Peyer's patch (tissue), 4 donors: ENCODE results near the gene HACD2. TPM values are rescaled to one million over a fixed set of nuclear protein-coding genes. Genes with fewer than 3 reads are reported as not detected.

Experiments
- DNase-seq, 3 donors: peaks; one replicate each; pipeline ENCODE4 v3.0.0-alpha.2; 2017 to 2019
- H3K27ac ChIP-seq, 4 donors: fragments of 200-600 bp; sonication (generic); one replicate each; pipeline ENCODE4 v1.5.1; 2016 to 2019
- H3K27me3 ChIP-seq, 2 donors: fragments of 200-600 bp; sonication (generic); one replicate each; pipeline ENCODE4 v1.5.1; 2019
- H3K36me3 ChIP-seq, 3 donors: fragments of 200-600 bp; sonication (generic); one replicate each; pipeline ENCODE4 v1.5.1; 2016 to 2019
- H3K4me1 ChIP-seq, 4 donors: fragments of 200-600 bp; sonication (generic); one replicate each; pipeline ENCODE4 v1.5.1; 2016 to 2019
- H3K4me3 ChIP-seq, 4 donors: fragments of 200-600 bp; sonication (generic); 1 replicate in 3 of 4; 2 replicates in 1 of 4; pipeline ENCODE4 v1.5.1; 2016 to 2019; ENCODE audit warnings: mild to moderate bottlenecking in 1 of 4
- H3K9me3 ChIP-seq, 4 donors: fragments of 200-600 bp; sonication (generic); one replicate each; pipeline ENCODE4 v1.5.1; 2016 to 2019; ENCODE audit warnings: mild to moderate bottlenecking in 1 of 4
- POLR2A ChIP-seq, 2 donors: fragments of 450-650 bp; IDR thresholded peaks; one replicate each; pipeline ENCODE4 v1.5.1; 2017; ENCODE audit warnings: antibody characterized with exemption in 2 of 2, mild to moderate bottlenecking in 2 of 2, moderate library complexity in 2 of 2
- total RNA-seq, 4 donors: library from RNA; depleted of rRNA; stranded (reverse); fragments of >200 nt; gene quantifications; one replicate each; pipeline ENCODE4 v1.1.0, GENCODE V29; 2016
- TF ChIP-seq, protein P1 (sequence below), 6 experiments: fragments of 450-650 bp in 4 of 6; fragments of 200-600 bp in 2 of 6; sonication (generic) in 1 of 6; IDR thresholded peaks; one replicate each; pipeline ENCODE4 v1.5.1; 2017 to 2019; ENCODE audit warnings: antibody characterized with exemption in 6 of 6, mild to moderate bottlenecking in 3 of 6, moderate library complexity in 1 of 6

HACD2 gene
- total RNA-seq, 4 donors from 2014 or later = 19.8 to 53.6 (median 27.6) TPM

GRCh38 chr3:123552095-123552714 is 32.6 kb downstream of the HACD2 start:
- no peak for DNase-seq
- Histone ChIP-seq H3K4me3 (no peak overlapping the region), H3K36me3 (peaks cover 0 to 17% (median 0%) of the 10 kb centered on the region in 3 donors), H3K27ac (no peak overlapping the region), H3K9me3 (no peaks in the 10 kb centered on the region), H3K27me3 (no peaks in the 10 kb centered on the region), H3K4me1 (no peaks in the 10 kb centered on the region)
- TF ChIP-seq, protein P1, sequence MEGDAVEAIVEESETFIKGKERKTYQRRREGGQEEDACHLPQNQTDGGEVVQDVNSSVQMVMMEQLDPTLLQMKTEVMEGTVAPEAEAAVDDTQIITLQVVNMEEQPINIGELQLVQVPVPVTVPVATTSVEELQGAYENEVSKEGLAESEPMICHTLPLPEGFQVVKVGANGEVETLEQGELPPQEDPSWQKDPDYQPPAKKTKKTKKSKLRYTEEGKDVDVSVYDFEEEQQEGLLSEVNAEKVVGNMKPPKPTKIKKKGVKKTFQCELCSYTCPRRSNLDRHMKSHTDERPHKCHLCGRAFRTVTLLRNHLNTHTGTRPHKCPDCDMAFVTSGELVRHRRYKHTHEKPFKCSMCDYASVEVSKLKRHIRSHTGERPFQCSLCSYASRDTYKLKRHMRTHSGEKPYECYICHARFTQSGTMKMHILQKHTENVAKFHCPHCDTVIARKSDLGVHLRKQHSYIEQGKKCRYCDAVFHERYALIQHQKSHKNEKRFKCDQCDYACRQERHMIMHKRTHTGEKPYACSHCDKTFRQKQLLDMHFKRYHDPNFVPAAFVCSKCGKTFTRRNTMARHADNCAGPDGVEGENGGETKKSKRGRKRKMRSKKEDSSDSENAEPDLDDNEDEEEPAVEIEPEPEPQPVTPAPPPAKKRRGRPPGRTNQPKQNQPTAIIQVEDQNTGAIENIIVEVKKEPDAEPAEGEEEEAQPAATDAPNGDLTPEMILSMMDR (IDR thresholded peaks at IDR 0.05) = peak in 4 of 6 experiments; percentile 23 to 41 (median 35)
- no peak for TF ChIP-seq POLR2A (IDR thresholded peaks at IDR 0.05)

DNA sequence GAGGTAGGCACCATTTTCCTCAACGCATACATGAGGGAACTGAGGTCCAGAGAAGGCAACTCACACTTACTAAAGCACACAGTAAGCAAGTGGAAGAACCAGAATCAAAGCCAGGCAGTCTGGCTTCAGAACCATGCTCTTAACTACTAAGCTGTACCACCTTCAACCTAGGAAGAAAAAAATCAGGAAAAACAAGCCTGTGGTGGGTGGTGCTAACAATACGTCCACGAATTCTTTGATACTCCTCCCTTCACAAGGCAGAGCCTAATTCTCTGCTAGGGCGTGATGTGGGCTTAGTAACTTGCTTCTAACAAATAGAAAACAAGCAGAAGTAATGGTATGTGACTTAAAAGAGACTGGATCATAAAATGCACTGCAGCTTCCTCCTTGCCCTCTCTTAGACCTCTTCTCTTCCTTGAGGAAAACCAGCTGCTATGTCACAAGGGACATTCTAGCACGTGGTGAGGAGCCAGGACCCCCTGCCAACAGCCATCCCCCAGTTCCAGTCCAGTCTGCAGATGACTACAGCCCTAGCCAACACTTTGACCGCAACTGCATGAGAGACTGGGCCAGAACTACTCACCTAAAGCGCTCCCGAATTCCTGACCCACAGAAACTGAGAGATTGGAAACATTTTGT is 36.9 kb downstream of the HACD2 start:
- no peaks in the 10 kb centered on the region for H3K4me1 ChIP-seq
- H3K27ac ChIP-seq = no peak overlapping the region
- DNase-seq = no peak
- no peaks in the 10 kb centered on the region for H3K27me3 ChIP-seq
- no peaks in the 10 kb centered on the region for H3K9me3 ChIP-seq
- H3K4me3 ChIP-seq = no peak overlapping the region
- TF ChIP-seq, protein P1 (IDR thresholded peaks at IDR 0.05) = no peak
- no peak for TF ChIP-seq POLR2A (IDR thresholded peaks at IDR 0.05)
- H3K36me3 ChIP-seq = peaks cover 0 to 17% (median 0%) of the 10 kb centered on the region in 3 donors

- no peak overlapping the region for H3K27ac ChIP-seq
- TF ChIP-seq POLR2A (IDR thresholded peaks at IDR 0.05) = no peak
- TF ChIP-seq, protein P1 (IDR thresholded peaks at IDR 0.05) = no peak
- H3K9me3 ChIP-seq = no peaks in the 10 kb centered on the region
- no peaks in the 10 kb centered on the region for H3K27me3 ChIP-seq
- DNase-seq = no peak
- peaks cover 0 to 15% (median 0%) of the 10 kb centered on the region in 3 donors for H3K36me3 ChIP-seq
- H3K4me3 ChIP-seq = no peak overlapping the region
- H3K4me1 ChIP-seq = no peaks in the 10 kb centered on the region
Observed at GRCh38 chr3:123546133-123546755, 38.6 kb downstream of the HACD2 start.

GRCh38 chr3:123543950-123544349 is 40.9 kb downstream of the HACD2 start:
- H3K36me3 ChIP-seq = no peaks in the 10 kb centered on the region
- TF ChIP-seq POLR2A (IDR thresholded peaks at IDR 0.05) = no peak
- TF ChIP-seq, protein P1 (IDR thresholded peaks at IDR 0.05) = no peak
- no peaks in the 10 kb centered on the region for H3K4me1 ChIP-seq

GRCh38 chr3:123540285-123540684 is 44.6 kb downstream of the HACD2 start:
- DNase-seq = no peak
- Histone ChIP-seq H3K4me1 (no peaks in the 10 kb centered on the region), H3K4me3 (no peak overlapping the region), H3K27me3 (no peaks in the 10 kb centered on the region), H3K9me3 (no peaks in the 10 kb centered on the region), H3K36me3 (no peaks in the 10 kb centered on the region), H3K27ac (no peak overlapping the region)
- no peak for TF ChIP-seq POLR2A (IDR thresholded peaks at IDR 0.05)
- TF ChIP-seq, protein P1 (IDR thresholded peaks at IDR 0.05) = no peak

More at GRCh38 chr3:123543950-123544349, 40.9 kb downstream of the HACD2 start:
- Histone ChIP-seq H3K27me3 (no peaks in the 10 kb centered on the region), H3K4me3 (no peak overlapping the region), H3K9me3 (no peaks in the 10 kb centered on the region), H3K27ac (no peak overlapping the region)
- no peak for DNase-seq
